GM20000 (cell line): ENCODE results near the gene FBXO3.
A peak's percentile ranks its signal among the peaks of the same experiment; 100 is the strongest.

Experiments
- DNase-seq: peaks from one replicate; pipeline ENCODE4 v3.0.0; 2012; ENCODE audit warnings: low spot score
- TF ChIP-seq, protein P1 (sequence below): IDR thresholded peaks from 2 replicates; pipeline ENCODE4 v1.5.1; 2012; ENCODE audit warnings: mild to moderate bottlenecking, control low read depth; ENCODE audit errors: extremely low read depth, missing control alignments

FBXO3 gene

DNA sequence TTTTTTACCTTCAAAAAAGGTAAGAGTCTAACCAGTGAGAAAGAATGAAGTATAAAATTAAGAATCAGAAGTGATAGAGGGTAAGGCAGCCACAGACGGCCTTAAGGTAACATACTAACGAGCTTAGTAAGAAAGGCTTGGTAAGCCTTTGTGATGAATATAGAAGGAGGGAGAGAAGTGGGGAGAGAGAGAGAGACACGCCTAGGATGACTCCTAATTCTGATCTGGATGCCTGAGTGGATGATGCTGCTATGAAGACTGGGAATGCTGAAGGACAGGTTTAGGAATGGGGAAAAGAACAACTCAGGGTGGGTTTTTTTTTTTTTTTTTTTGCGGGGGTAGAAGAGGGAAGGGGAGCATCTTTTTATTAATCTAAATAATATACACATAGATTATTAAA is 4.8 kb downstream of the FBXO3 start:
- no peak for DNase-seq
- TF ChIP-seq, protein P1, sequence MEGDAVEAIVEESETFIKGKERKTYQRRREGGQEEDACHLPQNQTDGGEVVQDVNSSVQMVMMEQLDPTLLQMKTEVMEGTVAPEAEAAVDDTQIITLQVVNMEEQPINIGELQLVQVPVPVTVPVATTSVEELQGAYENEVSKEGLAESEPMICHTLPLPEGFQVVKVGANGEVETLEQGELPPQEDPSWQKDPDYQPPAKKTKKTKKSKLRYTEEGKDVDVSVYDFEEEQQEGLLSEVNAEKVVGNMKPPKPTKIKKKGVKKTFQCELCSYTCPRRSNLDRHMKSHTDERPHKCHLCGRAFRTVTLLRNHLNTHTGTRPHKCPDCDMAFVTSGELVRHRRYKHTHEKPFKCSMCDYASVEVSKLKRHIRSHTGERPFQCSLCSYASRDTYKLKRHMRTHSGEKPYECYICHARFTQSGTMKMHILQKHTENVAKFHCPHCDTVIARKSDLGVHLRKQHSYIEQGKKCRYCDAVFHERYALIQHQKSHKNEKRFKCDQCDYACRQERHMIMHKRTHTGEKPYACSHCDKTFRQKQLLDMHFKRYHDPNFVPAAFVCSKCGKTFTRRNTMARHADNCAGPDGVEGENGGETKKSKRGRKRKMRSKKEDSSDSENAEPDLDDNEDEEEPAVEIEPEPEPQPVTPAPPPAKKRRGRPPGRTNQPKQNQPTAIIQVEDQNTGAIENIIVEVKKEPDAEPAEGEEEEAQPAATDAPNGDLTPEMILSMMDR: no peak

DNA sequence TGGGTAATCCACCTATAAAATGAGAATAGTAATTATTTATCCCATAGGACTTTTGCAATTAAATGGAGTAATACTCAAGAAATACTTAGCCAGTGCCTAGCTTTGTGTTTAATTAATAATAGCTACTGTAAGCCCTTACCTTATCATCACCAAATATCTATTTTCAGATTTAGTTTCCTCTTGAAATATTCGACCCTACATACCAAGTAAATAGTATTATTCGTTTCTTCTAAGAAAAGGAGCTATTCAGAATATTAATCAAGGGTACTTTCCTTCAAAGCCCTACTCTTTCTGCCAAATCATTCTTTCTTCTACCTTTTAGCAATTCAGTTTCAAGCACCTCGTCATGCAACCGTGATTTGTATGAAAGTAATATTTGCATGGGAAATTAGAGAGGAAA is 6.7 kb downstream of the FBXO3 start:
- TF ChIP-seq, protein P1: no peak

GRCh38 chr11:33766085-33766484 is 8.2 kb downstream of the FBXO3 start:
- TF ChIP-seq, protein P1: no peak

More for the DNA sequence above, 6.7 kb downstream of the FBXO3 start:
- no peak for DNase-seq

DNA sequence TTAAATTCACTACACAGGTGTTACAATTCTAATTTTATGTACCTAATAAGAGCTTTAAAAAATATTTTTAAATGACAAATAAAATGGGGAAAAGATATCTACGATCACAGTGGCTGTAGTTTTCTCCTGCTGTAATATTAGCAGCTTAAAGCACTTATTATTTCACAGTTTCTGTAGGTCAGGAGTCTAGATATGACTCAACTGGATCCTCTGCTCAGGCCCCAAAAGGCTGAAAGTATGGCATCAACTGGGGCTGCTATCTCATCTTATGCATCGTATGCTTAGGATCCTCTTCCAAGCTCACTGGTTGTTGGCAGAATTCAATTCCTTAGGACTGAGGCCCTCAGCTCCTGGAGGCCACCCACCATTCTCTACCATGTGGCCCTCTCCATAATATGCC is 12.8 kb downstream of the FBXO3 start:
- peak; percentile 54 for DNase-seq
- TF ChIP-seq, protein P1: no peak

More at GRCh38 chr11:33766085-33766484, 8.2 kb downstream of the FBXO3 start:
- no peak for DNase-seq

DNA sequence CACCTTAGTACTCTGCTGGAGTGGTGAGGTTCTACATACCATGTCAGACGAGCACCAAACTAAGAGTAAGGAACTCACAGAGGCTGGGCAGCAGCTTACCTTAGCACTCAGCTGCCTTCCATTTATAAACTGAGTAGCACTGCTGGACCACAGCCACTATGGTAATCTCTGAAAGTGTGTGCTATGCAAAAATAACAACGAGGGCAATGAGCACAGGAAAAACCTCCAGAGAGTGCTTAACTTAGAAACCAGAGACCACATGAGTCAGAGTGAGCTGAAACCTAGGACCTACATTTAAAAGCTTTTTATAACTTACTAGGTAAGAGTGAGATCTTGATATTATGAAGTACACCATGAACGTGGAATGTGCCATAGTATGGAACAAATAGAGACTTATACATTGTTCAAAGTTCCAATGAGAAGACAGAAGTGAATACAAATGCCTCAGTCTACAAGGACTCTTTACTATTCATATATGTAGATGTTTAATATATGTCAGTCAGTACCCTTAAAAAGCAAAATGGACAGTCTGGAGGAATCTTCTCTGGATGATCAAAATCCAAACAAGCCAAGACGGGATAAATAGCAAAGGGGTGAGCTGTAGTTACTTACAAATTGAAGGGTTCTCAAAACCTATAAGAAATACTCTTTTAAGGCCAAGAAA is 20.9 kb downstream of the FBXO3 start:
- TF ChIP-seq, protein P1: no peak
- DNase-seq: peak; percentile 49

DNA sequence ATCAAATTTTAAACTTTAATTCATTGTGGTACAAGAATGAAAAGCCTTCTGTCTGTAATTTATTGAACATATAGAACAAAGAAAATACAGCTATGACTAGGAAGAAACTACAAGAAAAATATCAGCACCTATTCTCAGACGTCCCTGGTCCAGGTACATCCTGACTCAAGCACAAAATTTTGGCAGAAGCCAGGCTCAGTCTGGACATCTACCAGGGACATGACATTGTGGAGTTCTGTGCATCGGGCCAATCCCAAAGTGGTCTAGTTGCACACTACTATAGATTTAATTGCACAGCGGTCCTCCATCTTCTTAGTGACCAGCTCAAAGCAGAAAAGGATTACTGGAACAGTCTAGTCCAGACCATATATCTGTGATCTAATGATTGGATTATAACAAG is 22.4 kb downstream of the FBXO3 start:
- DNase-seq: no peak
- TF ChIP-seq, protein P1: no peak

DNA sequence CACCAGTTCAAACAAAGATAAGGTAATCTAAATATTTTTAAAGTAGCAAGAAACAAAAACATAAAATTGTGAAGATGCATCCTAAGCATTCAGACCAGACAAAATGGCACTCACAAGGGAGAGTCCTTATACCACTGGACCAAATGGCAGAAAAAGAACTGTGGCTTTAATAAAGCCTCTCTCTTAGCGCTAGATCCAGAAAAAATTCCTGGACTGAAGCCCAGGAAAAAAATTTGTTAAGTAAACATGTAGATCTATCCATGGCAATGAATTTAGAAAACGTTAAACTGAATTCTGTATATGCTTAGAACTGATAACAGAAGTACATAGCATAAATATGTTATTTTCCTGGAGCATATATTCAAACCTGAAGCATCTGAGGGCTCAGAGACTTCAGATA is 26.3 kb downstream of the FBXO3 start:
- no peak for DNase-seq
- TF ChIP-seq, protein P1: no peak
